Right atrium auricular region (tissue), 2 donors: ENCODE data around the gene PTRH1. TPM values are rescaled to one million over a fixed set of nuclear protein-coding genes. Genes with fewer than 3 reads are reported as not detected.

Experiments used
- DNase-seq: peaks from one replicate; pipeline ENCODE4 v3.0.0-alpha.2; 2019; ENCODE audit warnings: low spot score
- H3K27ac ChIP-seq, 2 donors: fragments of 200-600 bp; sonication (generic); 1 replicate in 1 of 2; 2 replicates in 1 of 2; pipeline ENCODE4 v1.5.1; 2016 to 2019
- H3K27me3 ChIP-seq, 2 donors: fragments of 200-600 bp; sonication (generic); one replicate each; pipeline versions ENCODE4 v1.5.1 to v1.6.0; 2017 to 2019
- H3K36me3 ChIP-seq: fragments of 200-600 bp; sonication (generic); one replicate; pipeline ENCODE4 v1.5.1; 2016
- H3K4me1 ChIP-seq, 2 donors: fragments of 200-600 bp; sonication (generic); one replicate each; pipeline versions ENCODE4 v1.5.1 to v1.6.0; 2017 to 2019
- H3K4me3 ChIP-seq, 2 donors: fragments of 200-600 bp; sonication (generic); 1 replicate in 1 of 2; 2 replicates in 1 of 2; pipeline ENCODE4 v1.5.1; 2017 to 2019; ENCODE audit warnings: mild to moderate bottlenecking in 1 of 2, moderate library complexity in 1 of 2
- H3K9me3 ChIP-seq, 2 donors: fragments of 200-600 bp; sonication (generic); one replicate each; pipeline ENCODE4 v1.5.1; 2019
- CTCF ChIP-seq, 2 donors: fragments of 200-600 bp; sonication (generic); IDR thresholded peaks; one replicate each; pipeline ENCODE4 v1.5.1; 2019; ENCODE audit warnings: antibody characterized with exemption in 2 of 2
- total RNA-seq, 2 donors: library from RNA; depleted of rRNA; stranded (reverse); fragments of >200 nt; gene quantifications; one replicate each; pipeline ENCODE4 v1.1.0, GENCODE V29; 2016

PTRH1 gene
- total RNA-seq, 2 donors from 2014 or later = 16.5 to 16.7 TPM

GRCh38 chr9:127714020-127714750 lies 1.3 kb downstream of the PTRH1 start:
- DNase-seq = no peak
- no peaks in the 10 kb centered on the region for H3K36me3 ChIP-seq
- H3K9me3 ChIP-seq = no peaks in the 10 kb centered on the region

GRCh38 chr9:127712867-127713266 lies 2.6 kb downstream of the PTRH1 start:
- H3K36me3 ChIP-seq = no peaks in the 10 kb centered on the region
- no peak for DNase-seq
- peaks cover 0 to 19% of the 10 kb centered on the region in 2 donors for H3K4me1 ChIP-seq
- H3K4me3 ChIP-seq = no peak overlapping the region
- no peaks in the 10 kb centered on the region for H3K9me3 ChIP-seq
- no peaks in the 10 kb centered on the region for H3K27me3 ChIP-seq
- no peak for TF ChIP-seq CTCF (IDR thresholded peaks at IDR 0.05)
- H3K27ac ChIP-seq = no peak overlapping the region

More at GRCh38 chr9:127714020-127714750, 1.3 kb downstream of the PTRH1 start:
- H3K4me3 ChIP-seq = peak overlapping the region; percentile 56 to 68
- peaks cover 0 to 19% of the 10 kb centered on the region in 2 donors for H3K4me1 ChIP-seq
- H3K27ac ChIP-seq = no peak overlapping the region
- H3K27me3 ChIP-seq = no peaks in the 10 kb centered on the region
- no peak for TF ChIP-seq CTCF (IDR thresholded peaks at IDR 0.05)

GRCh38 chr9:127712371-127712770 lies 3.1 kb downstream of the PTRH1 start:
- TF ChIP-seq CTCF (IDR thresholded peaks at IDR 0.05) = no peak
- Histone ChIP-seq H3K4me1 (peaks cover 0 to 19% of the 10 kb centered on the region in 2 donors), H3K36me3 (no peaks in the 10 kb centered on the region), H3K9me3 (no peaks in the 10 kb centered on the region), H3K4me3 (no peak overlapping the region), H3K27ac (no peak overlapping the region), H3K27me3 (no peaks in the 10 kb centered on the region)
- DNase-seq = no peak

GRCh38 chr9:127711831-127712274 lies 3.6 kb downstream of the PTRH1 start:
- no peaks in the 10 kb centered on the region for H3K36me3 ChIP-seq
- no peak for TF ChIP-seq CTCF (IDR thresholded peaks at IDR 0.05)
- H3K9me3 ChIP-seq = no peaks in the 10 kb centered on the region
- H3K4me1 ChIP-seq = peaks cover 0 to 19% of the 10 kb centered on the region in 2 donors
- H3K27me3 ChIP-seq = no peaks in the 10 kb centered on the region
- no peak overlapping the region for H3K27ac ChIP-seq
- DNase-seq = no peak
- no peak overlapping the region for H3K4me3 ChIP-seq

GRCh38 chr9:127711226-127711701 lies 4.2 kb downstream of the PTRH1 start:
- Histone ChIP-seq H3K9me3 (no peaks in the 10 kb centered on the region), H3K4me3 (no peak overlapping the region), H3K36me3 (no peaks in the 10 kb centered on the region), H3K27me3 (no peaks in the 10 kb centered on the region), H3K27ac (no peak overlapping the region), H3K4me1 (peaks cover 0 to 17% of the 10 kb centered on the region in 2 donors)
- DNase-seq = no peak
- TF ChIP-seq CTCF (IDR thresholded peaks at IDR 0.05) = no peak
